NCI-H748 treated with DMSO at 0.1 percent for 48 hours (cell line): ENCODE measurements around the gene ANKS4B.
"Not testable (repeated sequence)": the region's sequence is repeated elsewhere in the genome, so short reads cannot be mapped to it uniquely, and the experiment has no call there.

Experiments used
- DNase-seq: peaks from one replicate; lab custom pipeline; 2025; lab: John Stamatoyannopoulos, UW

The ANKS4B gene

GRCh38 chr16:21233521-21234150 lies at the start of gene ANKS4B:
TSS of gene ANKS4B (plus strand) at chr16:21233699. CDS start at chr16:21233738, 39 bp downstream.
- no peak for DNase-seq

DNA sequence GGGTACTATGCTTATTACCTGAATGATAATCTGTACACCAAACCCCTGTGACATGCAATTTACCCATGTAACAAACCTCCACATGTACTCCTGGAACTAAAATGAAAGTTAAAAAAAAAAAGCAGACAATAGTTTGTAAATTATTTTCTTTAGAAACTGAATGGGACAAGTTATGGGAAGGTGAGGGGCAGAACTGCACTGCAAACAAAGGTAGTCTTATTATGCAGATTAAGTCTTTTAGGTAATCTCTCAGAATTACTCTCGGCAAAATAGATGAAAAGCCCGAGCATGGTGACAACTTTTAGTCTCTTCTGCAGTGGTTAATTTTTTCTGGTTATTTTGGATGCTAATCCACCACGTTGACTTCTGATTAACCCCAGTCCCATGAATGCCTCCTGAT lies 49.5 kb upstream of the ANKS4B start:
- no peak for DNase-seq

GRCh38 chr16:21184834-21185233 lies 48.7 kb upstream of the ANKS4B start:
- DNase-seq: no peak

GRCh38 chr16:21185659-21186325 lies 47.7 kb upstream of the ANKS4B start:
- DNase-seq: no peak

- no peak for DNase-seq
These were observed 47.2 kb upstream of the ANKS4B start for GRCh38 chr16:21186326-21186691.

DNA sequence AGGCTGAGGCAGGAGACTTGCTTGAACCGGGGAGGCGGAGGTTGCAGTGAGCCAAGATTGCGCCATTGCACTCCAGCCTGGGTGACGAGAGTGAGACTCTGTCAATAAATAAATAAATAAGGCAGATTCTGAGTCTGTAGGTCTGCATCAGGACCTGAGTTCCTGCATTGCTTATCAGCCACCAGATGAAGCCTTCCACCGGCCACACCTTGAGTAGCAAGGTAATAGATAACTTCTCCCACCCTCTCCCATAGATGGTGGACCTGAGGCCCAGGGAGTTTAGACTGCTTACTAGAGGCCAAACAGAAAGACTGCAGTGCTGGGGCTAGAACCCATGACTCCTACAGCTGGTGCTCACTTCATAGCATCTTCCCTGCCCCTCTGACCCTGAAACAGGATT lies 44.2 kb upstream of the ANKS4B start:
- DNase-seq: no peak

GRCh38 chr16:21190013-21190412 lies 43.5 kb upstream of the ANKS4B start:
- DNase-seq: no peak

GRCh38 chr16:21190599-21190998 lies 42.9 kb upstream of the ANKS4B start:
- no peak for DNase-seq

GRCh38 chr16:21192991-21193390 lies 40.5 kb upstream of the ANKS4B start:
- DNase-seq: no peak

DNA sequence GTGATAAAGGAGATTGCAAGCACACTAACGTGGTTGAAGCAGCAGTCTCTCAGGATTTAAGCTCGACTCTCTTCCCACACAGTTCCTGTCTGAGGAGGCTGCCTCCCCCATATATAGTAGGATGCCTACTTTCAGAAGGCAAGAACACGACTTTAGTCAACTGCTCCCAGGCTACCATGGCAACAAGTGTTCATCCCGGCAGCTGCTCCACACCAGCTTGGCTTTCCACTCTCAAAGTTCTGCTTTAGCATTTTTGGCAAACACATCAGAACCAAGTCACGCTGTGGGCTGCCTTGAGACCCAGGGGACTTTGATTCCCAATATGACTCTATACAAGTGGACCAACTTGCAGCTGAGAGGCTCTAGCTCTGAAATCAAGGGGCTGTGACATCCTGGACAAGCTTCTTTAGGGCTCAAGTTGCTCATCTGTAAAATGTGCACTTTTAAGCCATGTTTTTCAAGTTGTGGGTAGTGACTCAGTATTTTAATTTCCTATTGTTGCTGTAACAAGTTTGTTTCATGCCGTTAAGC lies 38.7 kb upstream of the ANKS4B start:
- DNase-seq: no peak

GRCh38 chr16:21195330-21195729 lies 38.2 kb upstream of the ANKS4B start:
- not testable (repeated sequence) for DNase-seq

GRCh38 chr16:21197112-21197511 lies 36.4 kb upstream of the ANKS4B start:
- no peak for DNase-seq

- no peak for DNase-seq
These were observed 35.9 kb upstream of the ANKS4B start for GRCh38 chr16:21197621-21198020.

DNA sequence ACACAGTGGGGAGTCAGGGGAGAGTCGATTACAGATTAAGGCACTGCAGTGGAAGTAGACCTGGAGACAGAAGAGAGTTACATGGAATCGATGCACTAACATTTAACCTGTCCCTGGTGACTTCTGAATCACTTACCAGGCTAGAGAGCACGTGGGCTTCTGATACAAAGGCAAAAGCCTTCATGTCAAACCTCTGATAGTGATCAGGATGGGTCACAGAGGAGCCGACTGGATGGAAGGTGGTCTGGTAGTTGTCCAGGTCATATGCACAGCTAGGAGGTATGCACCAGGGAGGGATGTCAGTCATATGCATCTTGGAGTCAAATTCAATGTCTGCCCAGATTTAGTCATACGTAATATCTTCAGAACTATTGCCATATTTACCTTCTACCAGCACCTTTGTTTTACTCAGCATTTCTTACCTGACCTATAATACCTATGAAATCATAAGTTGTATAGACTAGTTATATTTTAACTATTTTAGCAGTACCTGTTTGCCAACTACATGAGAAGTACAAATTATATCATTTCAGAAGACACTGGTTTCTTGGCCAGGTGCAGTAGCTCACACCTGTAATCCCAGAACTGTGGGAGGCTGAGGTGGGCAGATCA lies 33.8 kb upstream of the ANKS4B start:
- DNase-seq: no peak

- DNase-seq: no peak
These were observed 30.2 kb upstream of the ANKS4B start for GRCh38 chr16:21203155-21203797.

DNA sequence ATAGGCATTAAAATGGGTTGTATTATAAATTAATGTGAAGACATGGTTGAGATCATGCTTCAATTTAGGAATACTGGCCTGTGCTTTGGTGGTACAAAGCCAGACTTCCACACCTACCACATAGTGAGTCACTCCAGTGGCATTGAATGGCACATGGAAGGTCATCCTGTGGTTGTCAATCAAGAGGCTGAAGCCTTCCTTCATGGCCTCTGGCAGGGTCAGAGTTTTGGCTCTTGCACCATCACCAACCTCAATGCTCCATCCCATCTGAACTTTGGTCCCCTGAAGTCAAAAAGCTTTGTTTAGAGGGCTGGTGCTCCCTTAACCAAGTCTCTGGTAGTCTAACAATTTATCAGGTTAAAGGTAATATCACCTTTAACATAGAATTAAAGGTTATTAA lies 28.2 kb upstream of the ANKS4B start:
- DNase-seq: no peak

GRCh38 chr16:21206550-21206949 lies 26.9 kb upstream of the ANKS4B start:
- DNase-seq: no peak

- no peak for DNase-seq
These were observed 24.9 kb upstream of the ANKS4B start for GRCh38 chr16:21208446-21209230.

DNA sequence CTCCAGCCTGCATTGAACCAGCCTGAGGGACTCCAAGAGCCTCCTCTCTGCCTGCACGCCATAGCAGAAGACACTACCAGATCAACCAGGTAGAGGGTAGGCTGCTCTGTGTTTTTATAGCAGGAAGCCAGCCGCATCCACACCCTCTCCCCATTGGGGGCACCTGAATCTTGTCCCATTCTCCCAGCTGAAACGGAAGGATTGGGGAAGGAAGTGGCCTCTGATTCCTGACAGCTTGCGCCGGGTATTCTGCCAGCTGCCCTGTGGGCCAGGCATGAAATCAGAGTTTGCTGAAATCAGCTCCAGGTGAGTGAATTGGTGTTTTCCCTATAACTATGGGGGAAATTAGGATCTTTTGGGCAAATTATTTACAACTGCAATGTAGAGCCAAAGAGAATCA lies 22.0 kb upstream of the ANKS4B start, which contains the start of gene ZP2:
Gene ZP2, minus strand, starts transcription at position 89 of the 400 bp plus-strand sequence. Its CDS starts 27 bp downstream, at position 62.
- DNase-seq: no peak

GRCh38 chr16:21214086-21214485 lies 19.4 kb upstream of the ANKS4B start:
- no peak for DNase-seq

DNA sequence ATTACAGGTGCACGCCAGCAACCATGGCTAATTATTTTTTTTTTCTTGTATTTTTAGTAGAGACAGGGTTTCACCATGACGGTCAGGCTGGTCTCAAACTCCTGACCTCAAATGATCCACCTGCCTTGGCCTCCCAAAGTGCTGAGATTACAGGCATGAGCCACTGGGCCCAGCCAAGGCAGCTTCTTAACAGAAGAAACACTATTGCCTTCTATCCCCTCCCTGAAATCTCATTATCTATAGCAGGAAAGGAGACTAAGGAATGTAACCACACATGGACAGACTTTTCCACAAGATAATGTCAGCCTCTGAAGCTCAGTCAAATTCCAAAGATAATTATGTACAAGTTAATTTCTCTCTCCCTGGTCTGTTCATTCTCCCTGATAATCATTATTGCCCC lies 16.4 kb upstream of the ANKS4B start:
- no peak for DNase-seq

DNA sequence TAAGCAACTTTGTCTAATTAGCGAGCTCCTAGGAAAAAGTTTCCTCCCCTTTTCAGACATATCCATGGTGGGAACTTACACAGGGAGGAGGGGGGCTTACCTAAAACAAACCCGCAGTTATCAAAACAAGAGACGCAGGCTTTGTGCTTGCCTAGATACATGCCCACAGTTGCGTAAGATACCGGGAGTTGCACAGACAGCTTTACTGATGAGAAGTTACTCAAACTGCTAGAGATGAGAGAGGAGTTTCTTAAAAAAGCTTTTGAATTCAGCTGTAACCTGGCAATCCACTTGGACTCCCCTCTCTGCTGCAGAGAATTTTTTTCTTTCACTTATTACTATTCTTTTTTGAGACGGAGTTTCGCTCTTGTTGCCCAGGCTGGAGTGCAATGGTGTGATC lies 15.3 kb upstream of the ANKS4B start:
- DNase-seq: no peak
